IPS-18a (cell line): ENCODE measurements around the gene SDC1.

Experiments
- H3K27ac ChIP-seq: one replicate; pipeline ENCODE4 v1.5.1; 2013; ENCODE audit warnings: low read length
- H3K27me3 ChIP-seq: one replicate; pipeline ENCODE4 v1.6.1; 2013; ENCODE audit warnings: mild to moderate bottlenecking, low read length; ENCODE audit not compliant: control insufficient read depth, insufficient read depth
- H3K36me3 ChIP-seq: one replicate; pipeline ENCODE4 v1.6.1; 2013; ENCODE audit warnings: low read depth, low read length; ENCODE audit not compliant: control insufficient read depth
- H3K4me1 ChIP-seq: one replicate; pipeline ENCODE4 v1.6.1; 2013; ENCODE audit warnings: low read depth, low read length; ENCODE audit not compliant: control insufficient read depth
- H3K4me3 ChIP-seq: one replicate; pipeline ENCODE4 v1.5.1; 2013; ENCODE audit warnings: low read length
- H3K9ac ChIP-seq: one replicate; pipeline ENCODE4 v1.6.1; 2013; ENCODE audit warnings: mild to moderate bottlenecking, low read length, moderate library complexity
- H3K9me3 ChIP-seq: one replicate; pipeline ENCODE4 v1.6.1; 2013; ENCODE audit warnings: low read depth, low read length; ENCODE audit not compliant: control insufficient read depth

The SDC1 gene

DNA sequence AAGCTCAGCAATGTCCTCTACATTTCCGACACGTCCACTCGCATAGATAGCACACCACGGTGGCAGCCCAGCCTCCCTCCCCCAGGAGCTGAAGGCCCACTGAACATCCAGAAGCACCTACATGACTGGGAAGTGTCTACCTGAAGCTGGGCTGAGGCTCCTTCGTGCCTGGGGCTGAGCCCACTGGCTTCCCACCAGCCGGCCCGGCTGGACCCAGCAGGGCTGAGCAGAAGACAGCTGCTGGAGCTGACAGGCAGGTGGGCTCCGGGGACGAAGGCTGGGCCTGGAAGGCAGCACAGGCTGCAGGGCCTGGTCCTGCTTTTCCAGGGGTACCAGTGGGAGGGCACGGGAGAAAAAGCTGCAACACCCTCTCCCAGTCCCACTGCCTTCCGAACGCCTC lies 13.5 kb downstream of the SDC1 start:
- Histone ChIP-seq H3K36me3 (no peaks in the 10 kb centered on the region), H3K9ac (no peak overlapping the region), H3K27me3 (no peaks in the 10 kb centered on the region), H3K9me3 (no peaks in the 10 kb centered on the region), H3K27ac (no peak overlapping the region), H3K4me1 (peaks cover 9% of the 10 kb centered on the region), H3K4me3 (no peak overlapping the region)

DNA sequence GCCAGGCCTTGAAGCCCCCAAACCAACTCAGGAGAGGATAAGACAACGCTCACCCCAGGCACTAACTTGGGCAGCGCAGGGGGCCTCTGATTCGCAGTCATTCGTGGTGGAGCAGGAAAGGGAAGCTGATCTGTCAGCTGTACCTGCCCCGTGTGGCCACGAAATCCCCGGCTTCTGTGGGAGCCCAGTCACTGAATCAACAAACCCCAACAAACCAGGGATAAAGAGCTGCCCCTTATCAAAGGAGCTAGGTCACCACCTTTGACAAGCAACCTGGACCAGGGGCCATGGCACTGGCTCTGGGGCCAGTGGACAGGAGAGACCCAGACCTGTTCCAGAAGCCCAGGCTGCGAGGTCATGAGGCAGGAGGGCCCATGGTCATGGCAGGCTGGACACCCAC lies 14.5 kb downstream of the SDC1 start:
- Histone ChIP-seq H3K36me3 (no peaks in the 10 kb centered on the region), H3K4me3 (no peak overlapping the region), H3K4me1 (peaks cover 9% of the 10 kb centered on the region), H3K9me3 (no peaks in the 10 kb centered on the region), H3K27ac (no peak overlapping the region), H3K9ac (no peak overlapping the region), H3K27me3 (no peaks in the 10 kb centered on the region)

DNA sequence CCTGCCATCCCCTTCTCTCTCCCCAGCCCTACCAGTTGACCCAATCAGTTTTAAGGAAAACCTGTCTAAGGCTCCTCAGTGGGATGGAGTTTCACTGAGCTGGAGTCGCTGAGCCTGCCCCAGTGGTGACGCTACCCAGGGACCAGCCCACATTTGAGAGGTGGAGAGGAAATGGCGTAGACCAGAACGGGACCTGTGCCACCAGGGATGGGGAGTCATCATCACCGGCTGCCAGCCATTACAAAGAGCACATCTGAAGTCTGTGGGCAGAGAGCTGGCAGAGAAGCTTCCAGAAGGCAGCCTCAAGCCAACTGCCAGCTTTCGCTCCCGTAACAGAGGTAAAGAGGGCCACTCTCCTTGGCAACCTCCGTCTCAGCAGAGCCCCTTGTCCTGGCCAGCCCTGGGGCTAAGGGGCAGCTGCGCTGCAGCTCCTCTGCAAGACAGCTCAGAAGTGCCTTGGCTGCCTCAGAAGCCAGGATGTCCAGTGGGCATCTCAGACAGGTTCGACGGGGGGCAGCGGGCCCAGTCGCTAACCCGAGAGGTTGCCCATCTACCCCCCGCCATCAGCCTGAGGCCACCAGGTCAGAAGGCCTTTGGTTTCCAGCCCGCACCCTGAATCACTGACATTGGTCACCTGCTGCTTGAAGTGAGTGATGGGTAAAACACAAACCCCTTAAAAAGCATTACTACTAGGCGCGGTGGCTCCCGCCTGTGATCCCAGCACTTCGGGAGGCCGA lies 15.4 kb downstream of the SDC1 start:
- H3K27ac ChIP-seq: no peak overlapping the region
- H3K27me3 ChIP-seq: no peaks in the 10 kb centered on the region
- H3K36me3 ChIP-seq: no peaks in the 10 kb centered on the region
- no peak overlapping the region for H3K4me3 ChIP-seq
- H3K4me1 ChIP-seq: peaks cover under 1% of the 10 kb centered on the region
- H3K9me3 ChIP-seq: no peaks in the 10 kb centered on the region
- H3K9ac ChIP-seq: no peak overlapping the region

DNA sequence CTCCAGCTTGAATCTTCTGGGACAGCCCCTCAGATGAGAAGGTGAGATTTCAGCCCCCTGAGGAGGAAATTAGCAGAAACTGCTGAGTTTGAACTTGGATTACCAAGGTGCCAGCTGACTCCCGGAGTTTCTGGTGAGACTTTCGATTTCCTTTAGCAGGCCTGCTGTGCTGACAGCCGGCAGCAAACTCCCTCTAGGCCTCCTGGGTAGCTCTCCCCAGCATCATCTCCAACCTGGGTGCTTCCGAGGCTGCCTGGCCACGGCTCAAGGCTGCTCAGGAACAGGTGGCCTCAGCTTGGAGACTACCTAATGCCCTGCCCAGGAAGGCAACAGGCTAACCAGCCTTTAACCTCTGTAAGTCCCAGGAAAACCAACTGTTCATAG lies 16.5 kb downstream of the SDC1 start:
- Histone ChIP-seq H3K4me3 (no peak overlapping the region), H3K4me1 (no peaks in the 10 kb centered on the region), H3K9me3 (no peaks in the 10 kb centered on the region), H3K27ac (no peak overlapping the region), H3K36me3 (peaks cover 5% of the 10 kb centered on the region), H3K9ac (no peak overlapping the region), H3K27me3 (no peaks in the 10 kb centered on the region)

DNA sequence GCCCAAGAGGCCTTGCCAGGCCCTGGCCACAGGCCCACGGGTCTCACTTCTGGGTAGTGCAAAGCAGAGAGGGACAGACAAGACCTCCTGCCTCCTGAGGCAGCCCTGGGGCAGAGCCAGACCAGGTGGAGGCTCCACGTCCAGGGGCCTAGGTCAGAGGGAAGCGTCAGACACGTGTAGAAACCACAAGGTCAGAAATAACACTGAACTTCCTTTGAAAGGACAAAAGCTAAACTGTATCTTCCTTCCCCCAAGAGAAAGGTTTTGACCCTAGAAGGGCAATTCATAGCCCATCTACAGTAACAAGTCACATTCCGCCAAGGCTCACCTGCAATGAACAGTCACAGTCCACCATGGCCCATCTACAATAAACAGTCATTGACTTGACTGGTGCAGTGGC lies 17.9 kb downstream of the SDC1 start:
- Histone ChIP-seq H3K27ac (no peak overlapping the region), H3K36me3 (peaks cover 19% of the 10 kb centered on the region), H3K9me3 (no peaks in the 10 kb centered on the region), H3K4me1 (no peaks in the 10 kb centered on the region), H3K9ac (no peak overlapping the region), H3K27me3 (no peaks in the 10 kb centered on the region), H3K4me3 (no peak overlapping the region)

DNA sequence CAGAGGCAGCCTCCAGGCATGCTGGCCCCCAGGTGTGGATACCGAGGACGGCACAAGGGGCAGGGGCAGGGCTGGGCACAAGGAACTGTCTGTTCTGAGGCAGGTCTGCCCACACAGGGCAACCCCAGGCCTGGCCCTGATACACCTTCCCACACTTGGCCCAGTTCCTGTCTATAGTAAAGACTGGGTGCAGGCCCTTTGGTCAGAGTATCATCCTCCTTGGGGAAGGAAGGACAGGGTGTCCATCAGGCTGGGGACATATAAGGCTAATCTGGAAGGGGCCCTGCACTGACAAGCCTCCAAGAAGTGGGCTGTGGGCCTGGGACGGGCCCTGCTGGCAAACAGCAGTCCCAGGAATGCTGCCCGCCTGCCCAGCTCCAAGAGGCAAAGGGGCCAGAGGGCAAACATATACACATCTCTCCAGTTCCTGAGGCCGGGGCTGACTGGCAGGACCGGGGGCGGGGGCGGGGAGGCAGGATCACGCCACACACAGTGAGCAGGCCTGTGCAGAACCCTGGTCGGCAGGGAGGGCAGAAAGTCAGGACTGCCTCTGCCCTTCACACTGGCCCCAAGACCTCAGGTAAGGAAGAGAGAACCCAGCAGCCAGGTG lies 18.9 kb downstream of the SDC1 start:
- Histone ChIP-seq H3K9me3 (no peaks in the 10 kb centered on the region), H3K36me3 (peaks cover 28% of the 10 kb centered on the region), H3K4me1 (no peaks in the 10 kb centered on the region), H3K9ac (no peak overlapping the region), H3K27me3 (no peaks in the 10 kb centered on the region), H3K27ac (no peak overlapping the region), H3K4me3 (no peak overlapping the region)

DNA sequence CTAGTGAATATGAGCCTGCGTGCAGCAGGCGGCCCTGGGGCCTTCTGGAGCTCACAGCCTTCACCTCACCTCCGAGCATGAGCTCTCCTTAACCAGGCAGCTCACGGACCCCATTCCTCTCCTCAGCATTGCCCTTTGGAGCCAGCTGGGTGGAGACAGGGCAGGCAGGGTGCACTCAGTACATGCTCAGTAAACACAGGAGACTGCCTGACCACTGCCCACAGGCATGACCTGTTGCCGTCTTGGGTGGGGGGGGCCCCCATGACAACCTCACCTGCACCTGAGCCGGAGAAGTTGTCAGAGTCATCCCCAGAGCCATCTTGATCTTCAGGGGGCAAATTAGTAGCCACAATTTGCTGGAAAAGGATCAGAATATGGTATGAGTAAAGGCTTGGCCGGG lies 19.9 kb downstream of the SDC1 start:
- Histone ChIP-seq H3K4me3 (no peak overlapping the region), H3K9me3 (no peaks in the 10 kb centered on the region), H3K27me3 (no peaks in the 10 kb centered on the region), H3K36me3 (peaks cover 32% of the 10 kb centered on the region), H3K4me1 (no peaks in the 10 kb centered on the region), H3K9ac (no peak overlapping the region), H3K27ac (no peak overlapping the region)

DNA sequence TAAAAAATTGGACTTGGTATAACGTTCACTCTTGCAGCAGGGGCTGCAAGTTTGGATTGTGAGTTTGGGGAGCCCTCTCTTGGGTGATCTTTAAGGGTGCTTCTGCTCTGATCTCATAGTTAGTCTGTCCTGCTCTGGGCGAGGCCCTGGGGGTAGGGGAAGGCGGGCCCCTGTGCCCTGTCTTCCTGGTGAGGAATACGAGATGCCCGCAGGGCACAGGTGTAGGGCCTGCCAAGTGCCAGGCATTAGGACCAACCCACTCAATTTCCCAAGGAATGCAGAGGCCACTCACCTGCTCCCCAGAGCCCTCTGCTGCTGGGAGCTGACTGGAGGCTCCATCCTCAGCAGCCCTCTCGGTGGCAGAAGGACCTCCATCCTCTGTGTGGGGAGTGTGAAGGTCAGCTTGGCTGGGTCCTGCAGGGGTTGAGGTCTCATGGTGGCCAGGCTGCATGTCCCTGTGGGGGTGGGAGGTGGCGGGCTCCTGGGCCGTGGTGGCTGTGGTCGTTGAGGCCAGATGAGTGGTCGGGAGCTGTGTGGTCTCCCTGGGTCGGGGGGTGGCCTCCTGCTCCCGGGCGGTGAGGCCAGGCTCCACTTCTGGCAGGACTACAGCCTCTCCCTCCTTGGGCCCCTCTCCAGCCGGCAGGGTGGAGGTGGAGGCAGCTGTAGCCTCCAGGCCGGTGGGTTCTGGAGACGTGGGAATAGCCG lies 21.3 kb downstream of the SDC1 start:
- peaks cover 32% of the 10 kb centered on the region for H3K36me3 ChIP-seq
- H3K4me3 ChIP-seq: no peak overlapping the region
- no peak overlapping the region for H3K9ac ChIP-seq
- H3K27ac ChIP-seq: no peak overlapping the region
- H3K9me3 ChIP-seq: no peaks in the 10 kb centered on the region
- H3K27me3 ChIP-seq: no peaks in the 10 kb centered on the region
- no peaks in the 10 kb centered on the region for H3K4me1 ChIP-seq

DNA sequence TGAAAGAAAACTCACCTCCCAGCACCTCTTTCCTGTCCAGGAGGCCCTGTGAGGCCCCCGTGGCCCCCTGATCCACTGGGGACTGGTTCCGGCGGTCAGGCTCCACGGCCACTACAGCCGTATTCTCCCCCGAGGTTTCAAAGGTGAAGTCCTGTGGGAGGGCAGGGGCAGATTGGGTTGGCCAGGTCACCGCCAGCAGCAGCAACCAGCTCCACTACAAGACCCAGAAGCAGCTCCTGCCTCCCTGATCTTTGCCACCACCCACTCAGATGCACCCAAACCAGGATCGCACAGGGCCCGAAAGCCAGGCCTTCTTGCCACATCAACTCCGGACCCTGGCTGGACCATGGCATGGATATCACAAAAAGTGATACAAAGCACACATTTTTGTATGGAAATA lies 21.9 kb downstream of the SDC1 start:
- H3K4me1 ChIP-seq: no peaks in the 10 kb centered on the region
- no peak overlapping the region for H3K4me3 ChIP-seq
- H3K9ac ChIP-seq: no peak overlapping the region
- no peaks in the 10 kb centered on the region for H3K9me3 ChIP-seq
- H3K27me3 ChIP-seq: no peaks in the 10 kb centered on the region
- no peak overlapping the region for H3K27ac ChIP-seq
- H3K36me3 ChIP-seq: peaks cover 32% of the 10 kb centered on the region

DNA sequence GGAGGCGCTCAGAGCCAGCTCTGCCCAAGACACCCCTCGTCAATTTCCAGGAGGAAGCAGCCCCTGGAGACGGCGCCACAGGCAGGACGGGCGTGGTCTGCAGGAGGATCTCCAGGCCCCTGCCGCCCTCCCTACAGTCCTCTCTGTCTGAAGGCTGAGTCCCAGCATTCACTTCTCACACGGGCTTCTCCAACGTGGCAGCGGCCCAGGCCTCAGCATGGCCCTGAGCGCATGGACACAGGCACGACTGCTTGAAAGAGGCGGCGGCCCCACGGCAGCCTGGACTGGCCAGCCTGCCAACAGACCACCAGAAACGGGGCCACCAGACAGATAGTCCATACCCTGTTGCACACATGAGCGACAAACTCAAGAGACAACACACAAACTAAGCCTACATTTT lies 23.3 kb downstream of the SDC1 start:
- no peaks in the 10 kb centered on the region for H3K27me3 ChIP-seq
- H3K4me1 ChIP-seq: no peaks in the 10 kb centered on the region
- H3K36me3 ChIP-seq: peaks cover 32% of the 10 kb centered on the region
- H3K9me3 ChIP-seq: no peaks in the 10 kb centered on the region
- no peak overlapping the region for H3K27ac ChIP-seq
- no peak overlapping the region for H3K4me3 ChIP-seq
- H3K9ac ChIP-seq: no peak overlapping the region

DNA sequence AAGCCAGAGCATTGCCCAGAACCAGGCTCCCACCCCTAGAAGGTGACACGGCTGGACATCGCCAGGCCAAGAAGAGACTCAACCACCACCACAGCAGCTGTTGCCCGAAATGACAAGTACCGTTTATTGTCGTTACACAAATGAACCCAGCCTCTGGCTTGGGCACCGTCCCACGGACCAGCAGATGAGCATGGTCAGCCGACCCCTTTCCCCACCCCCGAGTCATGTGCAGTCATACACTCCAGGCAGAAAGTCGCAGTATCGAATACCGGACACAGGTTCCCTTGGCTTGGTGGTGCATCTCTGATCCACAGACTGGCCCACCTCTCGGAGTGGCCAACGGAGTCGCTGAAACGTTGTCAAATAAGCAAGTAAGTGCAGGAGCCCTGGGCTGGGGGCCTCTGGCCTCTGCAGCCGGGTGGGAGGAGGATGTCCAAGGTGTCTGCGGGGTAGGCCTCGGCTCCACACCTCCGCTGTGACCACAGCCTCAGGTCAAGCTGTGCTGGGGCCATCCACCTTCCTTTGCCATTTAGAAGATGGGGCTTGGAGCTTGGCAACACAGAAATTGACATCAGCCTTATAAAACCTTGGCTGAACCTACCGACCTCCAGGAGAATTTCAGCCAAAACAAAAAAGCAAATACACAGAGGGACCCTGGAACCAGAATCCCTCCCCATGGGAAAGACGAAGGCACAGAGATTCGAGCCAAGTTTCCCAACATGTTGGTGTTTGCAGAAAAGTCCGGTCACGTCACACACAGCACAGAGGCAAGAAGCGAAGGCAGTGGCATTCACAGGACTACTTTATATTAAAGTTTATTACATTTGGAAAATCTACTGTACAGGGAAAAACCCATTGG lies 24.0 kb downstream of the SDC1 start:
- H3K36me3 ChIP-seq: peaks cover 32% of the 10 kb centered on the region
- no peak overlapping the region for H3K4me3 ChIP-seq
- no peaks in the 10 kb centered on the region for H3K9me3 ChIP-seq
- no peak overlapping the region for H3K9ac ChIP-seq
- H3K27ac ChIP-seq: no peak overlapping the region
- no peaks in the 10 kb centered on the region for H3K4me1 ChIP-seq
- no peaks in the 10 kb centered on the region for H3K27me3 ChIP-seq
